GM19324 (cell line): ENCODE data around the gene ITGAX.

Experiments used
- ATAC-seq: cut with Tn5 transposase; IDR thresholded peaks from one replicate; pipeline ENCODE4 v1.9.1; 2021; ENCODE audit warnings: mild to moderate bottlenecking, moderate library complexity; ENCODE audit not compliant: unreplicated experiment, low FRiP score

ITGAX gene

DNA sequence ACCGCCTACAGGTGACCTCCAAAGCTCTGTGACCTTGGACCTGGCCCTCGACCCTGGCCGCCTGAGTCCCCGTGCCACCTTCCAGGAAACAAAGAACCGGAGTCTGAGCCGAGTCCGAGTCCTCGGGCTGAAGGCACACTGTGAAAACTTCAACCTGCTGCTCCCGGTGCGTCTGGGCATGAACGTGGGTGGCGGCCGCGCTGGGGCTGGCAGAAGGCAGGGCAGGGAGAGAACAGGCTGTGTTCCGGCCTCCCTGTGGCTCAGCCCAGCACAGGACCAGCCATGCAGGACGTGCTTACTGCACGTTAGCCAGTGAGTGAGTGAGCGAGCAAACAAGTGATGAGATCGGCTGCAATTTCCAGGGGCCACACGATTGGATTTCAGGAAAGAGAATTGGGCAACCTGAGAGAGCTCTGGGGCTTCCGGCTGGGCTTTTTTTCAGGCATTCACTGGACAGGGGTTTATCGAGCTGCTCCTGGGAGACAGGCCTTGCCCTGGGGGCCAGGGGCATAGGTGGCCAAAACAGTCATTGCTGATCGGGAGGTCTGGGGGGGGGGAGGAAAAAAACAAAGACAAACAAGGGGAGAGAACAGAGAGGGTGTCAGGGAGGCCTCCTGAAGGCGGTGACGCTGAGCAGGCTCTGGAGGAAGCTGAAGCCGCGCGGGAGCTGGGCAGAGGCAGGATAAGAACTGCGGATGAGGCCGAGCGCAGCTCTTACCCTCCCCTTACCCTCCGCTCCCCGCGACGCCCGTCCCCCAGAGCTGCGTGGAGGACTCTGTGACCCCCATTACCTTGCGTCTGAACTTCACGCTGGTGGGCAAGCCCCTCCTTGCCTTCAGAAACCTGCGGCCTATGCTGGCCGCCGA is 16.9 kb downstream of the ITGAX start:
- no peak for ATAC-seq

DNA sequence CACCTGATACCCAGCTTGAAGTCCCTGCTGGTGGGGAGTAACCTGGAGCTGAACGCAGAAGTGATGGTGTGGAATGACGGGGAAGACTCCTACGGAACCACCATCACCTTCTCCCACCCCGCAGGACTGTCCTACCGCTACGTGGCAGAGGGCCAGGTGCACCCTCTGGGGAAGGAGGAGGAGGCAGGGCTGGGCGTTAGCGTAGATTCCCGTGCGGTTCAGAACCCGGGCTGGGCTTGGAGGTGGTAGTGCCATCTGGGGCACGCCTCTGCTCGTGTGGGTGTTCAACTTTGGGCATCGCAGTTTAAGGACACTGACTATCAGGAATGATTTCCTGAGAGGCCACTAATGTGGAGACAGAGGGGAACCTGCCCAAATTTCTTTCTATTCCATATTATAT is 18.3 kb downstream of the ITGAX start:
- ATAC-seq, result no peak

DNA sequence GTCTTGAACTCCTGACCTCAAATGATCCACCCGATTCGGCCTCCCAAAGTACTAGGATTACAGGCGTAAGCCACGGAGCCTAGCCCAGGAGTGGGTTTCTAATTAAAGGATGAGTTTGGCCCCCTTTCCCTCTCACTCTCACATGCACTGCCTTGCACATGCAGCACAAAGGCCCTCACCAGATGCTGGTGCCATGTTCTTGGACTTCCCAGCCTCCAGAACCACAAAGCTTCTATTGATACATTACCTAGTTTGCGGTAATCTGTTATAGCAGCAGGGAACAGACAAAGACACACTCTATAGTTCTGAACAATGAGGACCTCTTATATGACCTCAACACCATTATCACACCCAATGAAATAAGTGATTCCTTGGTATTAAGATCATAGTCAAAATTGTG is 20.3 kb downstream of the ITGAX start:
- ATAC-seq, result no peak

DNA sequence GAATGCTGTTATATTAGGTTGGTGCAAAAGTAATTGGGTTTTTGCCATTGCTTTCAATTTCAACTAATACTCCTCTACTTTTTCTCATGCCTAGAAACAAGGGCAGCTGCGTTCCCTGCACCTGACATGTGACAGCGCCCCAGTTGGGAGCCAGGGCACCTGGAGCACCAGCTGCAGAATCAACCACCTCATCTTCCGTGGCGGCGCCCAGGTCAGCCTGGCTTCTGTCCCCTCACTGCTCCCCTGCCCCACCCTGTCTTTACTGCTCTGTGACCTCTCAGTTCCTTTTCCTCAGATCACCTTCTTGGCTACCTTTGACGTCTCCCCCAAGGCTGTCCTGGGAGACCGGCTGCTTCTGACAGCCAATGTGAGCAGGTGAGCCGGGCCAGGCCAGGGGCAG is 21.7 kb downstream of the ITGAX start:
- ATAC-seq, result no peak

DNA sequence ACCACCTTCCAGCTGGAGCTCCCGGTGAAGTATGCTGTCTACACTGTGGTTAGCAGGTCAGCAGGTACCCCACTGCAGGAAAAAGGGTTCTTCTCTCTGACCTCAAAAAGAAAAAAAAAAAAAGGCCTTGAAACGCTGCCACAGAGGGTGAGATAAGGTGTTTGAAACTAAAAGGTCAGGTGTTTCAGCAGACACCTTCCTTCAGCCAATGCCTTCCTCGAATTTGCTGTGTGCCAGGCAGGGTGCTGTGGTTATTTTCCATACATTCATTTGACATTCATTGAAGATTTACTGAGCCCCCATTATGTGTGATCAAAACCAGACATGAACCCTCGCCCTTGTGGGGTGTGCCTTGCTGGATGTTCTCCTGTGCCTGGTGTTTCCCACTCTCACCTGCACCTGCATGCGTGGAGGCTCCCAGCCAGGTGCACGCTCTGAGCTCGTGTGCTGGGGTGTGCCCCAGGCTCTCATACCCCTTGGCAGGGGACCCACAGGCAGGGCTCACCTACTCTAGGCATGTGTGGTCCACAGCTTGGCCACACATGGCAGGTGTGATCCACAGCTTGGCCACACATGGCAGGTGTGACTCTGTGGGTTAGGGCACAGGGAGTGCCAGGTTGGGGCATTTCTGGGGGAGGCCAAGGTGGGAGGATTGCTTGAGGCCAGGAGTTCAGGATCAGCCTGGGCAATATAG is 22.4 kb downstream of the ITGAX start:
- ATAC-seq, result no peak

DNA sequence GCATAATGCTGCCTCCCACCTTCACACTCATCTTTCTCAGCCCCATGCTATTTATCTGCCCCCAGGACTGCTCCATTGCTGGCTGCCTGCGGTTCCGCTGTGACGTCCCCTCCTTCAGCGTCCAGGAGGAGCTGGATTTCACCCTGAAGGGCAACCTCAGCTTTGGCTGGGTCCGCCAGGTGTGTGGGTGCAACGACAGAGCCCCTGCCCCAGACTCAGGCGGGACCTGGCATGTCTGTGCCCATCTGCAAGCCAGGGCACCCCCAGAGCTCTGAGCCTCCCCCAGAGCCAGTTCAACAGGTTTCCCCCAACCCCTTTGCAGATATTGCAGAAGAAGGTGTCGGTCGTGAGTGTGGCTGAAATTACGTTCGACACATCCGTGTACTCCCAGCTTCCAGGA is 25.2 kb downstream of the ITGAX start:
- no peak for ATAC-seq

DNA sequence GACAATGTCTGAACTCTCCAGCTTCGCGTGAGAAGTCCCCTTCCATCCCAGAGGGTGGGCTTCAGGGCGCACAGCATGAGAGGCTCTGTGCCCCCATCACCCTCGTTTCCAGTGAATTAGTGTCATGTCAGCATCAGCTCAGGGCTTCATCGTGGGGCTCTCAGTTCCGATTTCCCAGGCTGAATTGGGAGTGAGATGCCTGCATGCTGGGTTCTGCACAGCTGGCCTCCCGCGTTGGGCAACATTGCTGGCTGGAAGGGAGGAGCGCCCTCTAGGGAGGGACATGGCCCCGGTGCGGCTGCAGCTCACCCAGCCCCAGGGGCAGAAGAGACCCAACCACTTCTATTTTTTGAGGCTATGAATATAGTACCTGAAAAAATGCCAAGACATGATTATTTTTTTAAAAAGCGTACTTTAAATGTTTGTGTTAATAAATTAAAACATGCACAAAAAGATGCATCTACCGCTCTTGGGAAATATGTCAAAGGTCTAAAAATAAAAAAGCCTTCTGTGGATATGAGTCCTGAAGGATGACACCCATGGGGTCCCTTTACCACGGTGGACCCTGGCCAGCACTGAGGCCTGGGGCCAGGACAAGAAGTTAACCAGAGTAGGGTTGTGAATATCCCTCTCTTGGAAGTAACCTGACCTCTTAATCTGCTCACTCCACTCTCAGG is 27.6 kb downstream of the ITGAX start:
- ATAC-seq, result no peak

DNA sequence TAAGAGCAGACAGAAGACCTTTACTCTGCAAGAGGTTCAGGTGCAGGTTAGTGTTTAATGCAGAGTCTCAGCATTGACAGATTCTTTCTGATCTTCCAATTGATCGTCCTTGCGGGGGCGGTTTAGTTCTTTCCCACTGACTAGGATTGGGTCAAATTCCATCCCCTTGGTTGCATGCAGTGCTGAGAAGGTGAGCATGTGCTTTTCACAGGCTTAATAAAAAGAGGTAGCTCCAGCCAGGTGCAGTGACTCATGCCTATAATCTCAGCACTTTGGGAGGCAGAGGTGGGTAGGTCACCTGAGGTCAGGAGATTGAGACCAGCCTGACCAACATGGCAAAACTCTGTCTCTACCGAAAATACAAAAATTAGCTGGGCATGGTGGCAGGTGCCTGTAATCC is 30.7 kb downstream of the ITGAX start:
- no peak for ATAC-seq

DNA sequence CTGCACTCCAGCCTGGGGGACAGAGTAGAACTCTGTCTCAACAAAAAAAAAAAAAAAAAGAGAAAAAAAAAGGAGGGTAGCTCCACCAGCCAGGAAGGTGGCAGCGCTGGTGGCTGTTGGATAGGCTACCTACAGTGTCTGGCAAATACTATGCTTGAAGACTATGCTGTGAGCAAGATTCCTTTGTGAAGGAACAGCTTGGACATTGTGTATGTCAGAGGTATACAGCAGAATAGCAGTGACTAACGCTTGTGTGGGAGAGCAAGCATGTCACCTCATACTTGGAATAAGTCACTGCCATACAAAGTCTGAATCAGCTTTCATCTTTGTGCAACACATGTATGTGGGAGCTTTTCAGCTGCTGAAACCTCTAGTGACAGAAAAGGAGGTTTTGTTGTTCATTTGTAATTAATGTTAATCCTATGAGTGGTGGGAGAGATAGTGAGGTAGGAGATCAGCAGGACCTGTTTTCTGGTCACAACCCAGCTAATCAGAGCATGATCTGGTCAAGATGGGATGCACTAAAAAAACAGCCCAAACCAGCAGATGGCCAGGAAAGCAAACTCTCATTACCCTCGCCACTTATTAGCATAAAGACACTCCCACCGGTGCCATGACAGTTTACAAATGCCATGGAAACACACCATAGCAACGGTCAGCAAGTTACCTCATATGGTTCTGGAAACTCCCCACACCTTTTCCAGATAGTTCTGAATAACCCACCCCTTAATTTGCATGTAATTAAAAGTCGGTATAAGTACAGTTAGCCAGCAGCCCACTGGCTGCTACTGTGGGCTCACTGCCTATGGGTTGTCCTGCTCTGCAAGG is 31.4 kb downstream of the ITGAX start:
- no peak for ATAC-seq

DNA sequence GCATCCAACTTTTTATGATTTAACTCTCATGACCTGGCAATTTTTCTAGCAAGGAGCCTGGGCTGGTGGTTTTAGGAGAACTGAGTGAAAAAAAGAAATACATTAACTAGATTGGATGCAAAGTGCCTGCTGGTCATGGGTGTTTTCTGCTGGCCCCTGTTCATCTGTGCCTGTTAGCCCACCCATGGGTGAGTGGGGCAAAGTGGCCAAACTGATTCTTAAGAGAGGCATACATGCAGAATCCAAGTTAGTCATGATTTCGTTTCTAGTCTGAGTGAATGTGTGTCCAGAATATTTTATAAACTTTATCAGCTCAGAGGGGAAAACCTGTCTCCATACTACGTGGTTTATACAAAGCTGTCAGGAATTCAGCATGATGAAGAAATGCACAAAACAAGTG is 33.6 kb downstream of the ITGAX start:
- no peak for ATAC-seq

DNA sequence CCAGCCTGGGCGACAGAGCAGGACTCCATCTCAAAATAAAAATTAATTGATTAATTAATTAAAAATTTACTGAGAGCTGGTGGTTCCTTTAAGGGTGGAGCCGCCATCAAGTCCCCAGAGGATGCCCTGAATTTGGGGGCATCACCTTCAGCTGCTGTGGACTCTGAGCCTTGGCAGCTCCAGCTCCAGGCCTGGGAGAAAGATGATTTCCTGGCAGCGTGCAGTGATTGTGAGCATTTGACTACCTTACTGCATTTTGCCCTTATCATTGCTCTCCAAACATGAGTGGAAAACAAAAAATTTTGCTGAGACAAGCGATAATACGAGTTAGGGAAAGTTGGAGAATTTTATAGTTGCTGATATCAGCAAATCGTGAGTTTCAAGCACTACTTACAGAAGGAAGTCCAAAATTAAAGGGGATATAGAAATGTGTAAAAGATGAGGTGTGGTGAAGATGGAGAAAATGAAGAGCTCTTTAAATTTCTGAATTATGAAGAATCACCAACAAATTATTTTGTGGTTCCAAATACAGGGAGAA is 35.6 kb downstream of the ITGAX start:
- ATAC-seq, result no peak

DNA sequence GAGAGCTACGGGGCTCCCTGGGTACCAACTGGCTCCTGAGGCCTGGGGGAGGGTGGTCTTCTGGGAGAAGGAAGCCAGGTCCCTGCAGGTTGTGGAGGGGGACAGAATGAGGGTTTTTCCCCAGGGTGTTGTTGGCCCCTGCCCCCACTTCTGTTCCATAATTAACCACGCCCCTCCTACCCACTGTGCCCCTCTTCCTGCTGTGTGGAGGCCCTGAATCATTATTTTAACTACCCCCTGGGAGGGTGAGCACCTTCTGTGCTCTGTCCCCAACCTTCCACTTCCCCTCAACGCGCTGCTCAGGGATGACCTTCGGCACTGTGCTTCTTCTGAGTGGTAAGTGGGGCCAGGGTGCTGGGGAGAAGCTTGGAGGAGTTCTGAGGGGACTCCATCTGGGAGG is 38.1 kb downstream of the ITGAX start, which contains the start of gene ITGAD:
Gene ITGAD (plus strand): TSS at position 280 of the 400 bp plus-strand sequence. CDS start 26 bp downstream, at position 306.
- ATAC-seq, result no peak

DNA sequence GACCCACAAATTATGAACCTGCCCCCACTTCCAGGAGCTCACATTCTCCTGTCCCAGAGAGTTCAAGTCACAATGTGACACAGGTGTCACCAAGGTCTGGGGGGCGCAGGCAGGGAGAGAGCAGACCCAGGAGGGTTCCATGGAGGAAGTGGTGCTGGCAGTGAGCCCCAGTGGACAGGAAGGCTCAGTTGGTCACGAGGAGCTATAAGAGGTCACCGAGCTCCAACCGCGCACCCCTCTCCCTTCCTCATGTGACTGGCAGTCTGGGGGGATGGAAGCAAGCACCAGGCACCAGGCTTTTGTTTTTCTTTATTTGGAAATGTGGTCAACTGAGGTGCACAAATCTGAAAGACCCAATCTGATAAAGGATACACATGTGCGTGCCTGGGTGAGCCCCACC is 40.7 kb downstream of the ITGAX start:
- no peak for ATAC-seq

DNA sequence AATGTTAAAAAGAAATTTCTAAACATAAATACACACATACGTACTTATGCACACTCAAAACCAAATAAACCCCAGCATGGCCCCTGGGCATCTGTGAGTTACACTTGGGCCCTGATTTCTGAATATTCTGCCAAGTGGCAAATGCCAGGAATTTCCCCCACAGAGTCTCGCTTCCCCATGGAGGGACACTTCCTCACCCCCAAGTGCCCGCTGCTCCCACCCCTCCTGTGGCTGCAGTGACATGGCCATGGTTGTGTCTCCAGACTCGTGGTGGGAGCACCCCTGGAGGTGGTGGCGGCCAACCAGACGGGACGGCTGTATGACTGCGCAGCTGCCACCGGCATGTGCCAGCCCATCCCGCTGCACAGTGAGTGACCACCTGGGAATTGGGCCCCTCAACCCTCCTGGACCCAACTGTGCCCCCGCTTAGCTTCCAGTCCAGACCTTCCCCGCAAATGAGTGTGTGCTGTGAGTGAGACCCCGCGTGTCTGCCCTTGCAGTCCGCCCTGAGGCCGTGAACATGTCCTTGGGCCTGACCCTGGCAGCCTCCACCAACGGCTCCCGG is 42.2 kb downstream of the ITGAX start:
- no peak for ATAC-seq

DNA sequence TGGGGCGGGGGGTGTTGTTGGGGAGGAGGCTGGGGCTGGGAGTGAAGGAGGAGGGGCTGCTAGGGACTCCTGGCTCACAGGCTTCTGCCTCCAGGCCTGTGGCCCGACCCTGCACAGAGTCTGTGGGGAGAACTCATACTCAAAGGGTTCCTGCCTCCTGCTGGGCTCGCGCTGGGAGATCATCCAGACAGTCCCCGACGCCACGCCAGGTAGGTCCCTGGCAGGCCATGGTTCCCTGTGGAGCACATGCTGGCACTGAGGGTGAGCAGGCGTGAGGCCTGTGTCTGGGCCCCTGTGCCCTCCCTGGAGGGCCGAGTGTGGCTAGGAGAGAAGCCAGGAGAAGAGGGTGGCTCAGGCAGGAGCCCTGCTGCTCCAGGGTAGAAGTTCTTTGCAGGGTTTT is 42.7 kb downstream of the ITGAX start:
- no peak for ATAC-seq

DNA sequence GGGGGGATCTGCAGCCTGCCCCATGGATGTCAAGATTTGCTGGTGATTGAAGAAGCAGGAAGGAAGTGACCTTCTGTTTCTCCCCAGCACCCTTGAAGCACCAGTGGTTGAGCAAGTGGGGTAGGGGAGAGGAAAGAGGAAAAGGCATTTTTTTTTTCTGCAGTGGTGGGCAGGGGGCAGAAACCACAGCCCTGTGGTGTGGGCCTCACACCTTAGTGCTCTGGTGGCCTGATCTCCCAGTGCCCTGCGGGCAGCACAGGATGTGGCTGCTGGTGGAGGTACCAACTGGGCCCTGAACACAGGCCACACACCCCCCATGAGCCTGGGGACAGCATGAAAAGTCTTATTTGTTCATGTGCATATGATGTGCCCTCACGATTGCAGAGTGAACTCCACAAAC is 45.2 kb downstream of the ITGAX start:
- no peak for ATAC-seq

DNA sequence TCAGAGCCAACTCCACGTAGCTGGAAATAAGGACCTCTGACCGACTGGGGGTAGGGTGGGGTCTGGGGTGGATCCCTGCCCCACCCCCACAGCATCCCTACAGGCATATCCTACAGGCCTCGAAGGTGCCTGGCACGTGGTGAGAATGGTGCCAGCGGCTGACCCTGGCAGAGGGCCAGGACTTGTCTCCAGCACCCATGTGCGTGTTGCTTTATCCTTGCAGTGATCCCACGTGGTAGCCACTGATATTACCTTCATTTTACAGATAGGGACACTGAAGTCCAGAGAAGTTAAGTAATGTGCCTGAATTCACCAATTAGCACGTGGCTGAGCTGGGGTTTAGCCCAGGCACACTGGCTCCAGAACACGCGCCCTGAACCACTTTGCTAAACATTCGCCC is 46.5 kb downstream of the ITGAX start:
- no peak for ATAC-seq

DNA sequence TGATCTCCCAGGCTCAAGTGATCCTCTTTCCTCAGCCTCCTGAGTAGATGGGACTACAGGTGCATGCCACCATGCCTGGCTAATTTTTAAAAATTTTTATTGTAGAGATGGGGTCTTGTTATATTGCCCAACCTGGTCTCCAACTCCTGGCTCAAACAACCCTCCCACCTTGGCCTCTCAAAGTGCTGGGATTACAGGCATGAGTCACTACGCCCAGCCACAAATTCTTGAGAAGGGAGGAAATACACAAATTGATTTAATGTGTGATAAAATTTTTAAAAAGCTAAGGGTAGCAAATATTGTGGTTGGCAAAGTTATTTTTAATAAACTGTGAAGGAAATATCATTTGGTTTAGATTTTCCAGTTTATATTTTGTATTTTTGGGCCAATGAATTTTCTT is 47.7 kb downstream of the ITGAX start:
- no peak for ATAC-seq

DNA sequence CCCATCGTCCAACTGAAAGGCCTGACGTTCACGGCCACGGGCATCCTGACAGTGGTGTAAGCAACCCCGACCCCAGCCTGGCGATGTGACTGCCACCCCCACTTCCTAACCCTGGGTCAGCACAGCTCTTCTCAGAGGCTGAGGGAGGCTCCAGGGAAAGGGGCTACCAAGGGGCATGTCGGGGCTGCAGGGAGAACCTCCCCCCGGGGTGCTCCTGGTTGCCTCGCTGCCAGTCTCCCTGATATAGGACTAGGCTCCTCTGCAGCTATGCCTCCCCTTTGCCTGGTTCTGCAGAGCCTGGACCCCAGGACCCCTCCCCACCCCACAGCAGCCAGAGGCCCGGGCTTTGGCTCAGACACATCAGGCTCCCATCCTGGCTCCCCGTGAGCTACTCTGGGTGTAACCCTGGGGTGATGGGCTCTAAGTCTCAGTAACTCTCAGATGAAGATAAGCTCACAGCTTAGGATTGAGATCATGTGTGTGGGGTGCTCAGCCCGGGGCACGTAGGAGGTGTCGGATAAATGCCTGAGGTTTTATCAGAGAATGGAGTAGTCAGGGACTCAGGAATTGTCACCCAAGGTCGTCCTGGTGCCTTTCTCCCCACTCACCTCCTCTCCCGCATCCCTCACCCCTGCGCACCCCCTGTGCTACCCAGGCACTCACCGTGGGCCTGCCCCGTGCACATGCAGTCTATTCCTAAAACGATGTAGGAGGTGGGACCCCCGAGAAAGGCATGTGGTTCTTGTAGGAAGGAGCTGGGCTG is 48.8 kb downstream of the ITGAX start:
- no peak for ATAC-seq
